Gastroesophageal sphincter (tissue), 3 donors: ENCODE results near the gene CCDC3.

Experiments
- POLR2A ChIP-seq, 2 donors: fragments of 450-650 bp; IDR thresholded peaks; one replicate each; pipeline ENCODE4 v1.6.1; 2017; ENCODE audit warnings: antibody characterized with exemption in 2 of 2, mild to moderate bottlenecking in 2 of 2, moderate library complexity in 1 of 2
- POLR2AphosphoS5 ChIP-seq: sonication (generic); formaldehyde crosslinking; IDR thresholded peaks from one replicate; pipeline ENCODE4 v1.6.1; 2017; ENCODE audit warnings: antibody characterized with exemption
- TF ChIP-seq, protein P1 (sequence below), 4 experiments: fragments of 200-600 bp in 2 of 4; fragments of 450-650 bp in 2 of 4; sonication (generic) in 1 of 4; IDR thresholded peaks; one replicate each; pipeline ENCODE4 v1.5.1; 2017 to 2019; ENCODE audit warnings: antibody characterized with exemption in 4 of 4, mild to moderate bottlenecking in 2 of 4, moderate library complexity in 2 of 4

DNA sequence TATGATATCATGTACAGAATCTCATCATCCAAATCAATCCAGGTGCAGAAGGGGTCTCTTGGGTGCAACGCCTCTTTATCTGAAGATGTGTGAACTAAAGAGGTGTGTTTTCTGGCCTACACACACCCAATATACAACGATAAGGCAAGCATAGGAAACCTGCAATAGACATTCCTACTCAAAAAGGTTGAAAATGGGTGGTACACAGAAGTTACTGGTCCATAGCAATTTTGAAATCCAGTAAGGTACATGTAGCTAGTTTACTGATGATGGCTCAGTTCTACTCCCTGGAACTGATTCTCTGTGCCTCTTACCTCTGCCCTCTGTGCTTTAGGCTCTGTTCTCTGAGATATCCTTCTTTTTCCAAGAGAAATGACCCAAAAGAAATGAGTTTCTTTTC, 22.2 kb upstream of the CCDC3 start:
- TF ChIP-seq POLR2A (IDR thresholded peaks at IDR 0.05) (no peak), POLR2AphosphoS5 (no peak)
- TF ChIP-seq, protein P1, sequence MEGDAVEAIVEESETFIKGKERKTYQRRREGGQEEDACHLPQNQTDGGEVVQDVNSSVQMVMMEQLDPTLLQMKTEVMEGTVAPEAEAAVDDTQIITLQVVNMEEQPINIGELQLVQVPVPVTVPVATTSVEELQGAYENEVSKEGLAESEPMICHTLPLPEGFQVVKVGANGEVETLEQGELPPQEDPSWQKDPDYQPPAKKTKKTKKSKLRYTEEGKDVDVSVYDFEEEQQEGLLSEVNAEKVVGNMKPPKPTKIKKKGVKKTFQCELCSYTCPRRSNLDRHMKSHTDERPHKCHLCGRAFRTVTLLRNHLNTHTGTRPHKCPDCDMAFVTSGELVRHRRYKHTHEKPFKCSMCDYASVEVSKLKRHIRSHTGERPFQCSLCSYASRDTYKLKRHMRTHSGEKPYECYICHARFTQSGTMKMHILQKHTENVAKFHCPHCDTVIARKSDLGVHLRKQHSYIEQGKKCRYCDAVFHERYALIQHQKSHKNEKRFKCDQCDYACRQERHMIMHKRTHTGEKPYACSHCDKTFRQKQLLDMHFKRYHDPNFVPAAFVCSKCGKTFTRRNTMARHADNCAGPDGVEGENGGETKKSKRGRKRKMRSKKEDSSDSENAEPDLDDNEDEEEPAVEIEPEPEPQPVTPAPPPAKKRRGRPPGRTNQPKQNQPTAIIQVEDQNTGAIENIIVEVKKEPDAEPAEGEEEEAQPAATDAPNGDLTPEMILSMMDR (IDR thresholded peaks at IDR 0.05), result no peak
